HuH-7.5 (cell line): ENCODE data around the gene GRAMD1B.
A peak's percentile ranks its signal among the peaks of the same experiment; 100 is the strongest.
"Not testable (repeated sequence)": the region's sequence is repeated elsewhere in the genome, so short reads cannot be mapped to it uniquely, and the experiment has no call there.

Experiments
- DNase-seq: peaks from one replicate; pipeline ENCODE4 v3.0.0; 2011; ENCODE audit warnings: low spot score

The GRAMD1B gene

DNA sequence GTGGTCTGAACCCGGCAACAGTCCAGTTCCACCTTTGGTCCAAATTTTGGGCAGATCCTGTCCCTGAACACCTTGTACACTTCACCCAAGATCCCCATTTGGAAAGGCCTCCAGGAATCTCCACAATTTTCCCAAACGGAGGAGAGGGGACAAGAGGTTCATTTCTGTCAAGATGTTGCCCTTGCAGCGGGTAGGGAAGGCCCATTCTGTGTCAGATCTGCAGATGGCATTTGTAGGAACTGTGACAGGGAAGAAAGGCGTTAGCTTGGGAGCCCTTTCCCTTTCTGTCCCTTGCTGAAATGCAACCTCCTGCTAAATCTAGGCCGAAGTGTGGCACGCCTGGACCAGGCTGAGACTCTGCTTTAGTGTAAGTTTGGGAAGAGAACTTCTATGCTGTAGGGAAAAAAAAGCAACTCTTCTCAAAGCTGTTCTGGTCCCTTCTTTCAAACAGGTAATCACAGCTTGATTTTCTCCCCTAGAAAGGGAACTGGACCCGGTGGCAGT lies 138.3 kb downstream of the GRAMD1B start:
- no peak for DNase-seq

DNA sequence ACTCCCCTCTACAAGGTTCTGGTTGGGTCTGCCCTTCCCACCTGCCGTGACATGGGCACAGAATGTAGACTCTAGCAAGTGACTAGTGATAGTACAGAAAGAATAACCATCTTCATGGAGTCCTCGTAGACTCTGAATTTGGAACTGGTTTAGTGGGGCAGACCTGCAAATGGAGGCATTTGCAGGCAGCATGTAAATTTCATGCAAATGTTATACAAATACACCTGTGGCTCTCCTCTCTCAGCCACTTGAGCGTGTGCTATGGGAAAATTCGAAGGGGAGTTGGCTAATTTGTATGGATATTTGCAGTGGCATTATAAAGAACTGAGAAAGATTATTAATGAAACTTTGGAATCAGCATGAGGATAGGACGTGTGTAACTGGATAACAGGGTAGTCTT lies 139.3 kb downstream of the GRAMD1B start:
- no peak for DNase-seq

DNA sequence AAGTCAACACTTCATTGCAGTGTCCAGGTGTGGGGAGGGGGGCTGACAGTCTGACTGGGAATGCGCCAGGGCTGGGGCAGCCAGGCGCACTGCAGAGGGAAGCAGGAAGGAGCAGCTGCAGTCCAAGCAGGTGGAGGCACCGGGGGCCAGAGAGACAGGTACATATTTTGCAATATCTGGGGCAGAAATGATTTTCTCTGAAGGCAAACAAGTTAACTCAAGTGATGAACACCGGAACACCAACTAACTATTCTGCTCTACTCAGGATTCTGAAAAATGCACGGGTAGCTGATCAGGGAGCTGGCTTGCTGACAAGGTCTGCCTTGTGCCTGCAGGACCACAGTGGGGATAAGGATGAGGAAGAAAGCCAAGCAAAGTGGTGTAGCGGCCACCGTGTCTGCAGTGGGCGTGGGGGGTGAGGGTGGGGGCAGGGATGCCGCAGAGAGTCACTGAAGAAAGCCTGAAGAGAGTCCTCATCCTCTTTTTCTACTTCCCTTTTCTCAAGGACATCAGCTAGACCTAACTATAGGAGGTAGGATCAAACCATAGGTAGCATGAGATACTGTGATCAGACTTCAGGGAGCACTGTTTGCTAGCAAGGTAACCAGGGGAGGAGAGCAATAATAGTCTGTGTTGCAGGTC lies 141.0 kb downstream of the GRAMD1B start:
- no peak for DNase-seq

DNA sequence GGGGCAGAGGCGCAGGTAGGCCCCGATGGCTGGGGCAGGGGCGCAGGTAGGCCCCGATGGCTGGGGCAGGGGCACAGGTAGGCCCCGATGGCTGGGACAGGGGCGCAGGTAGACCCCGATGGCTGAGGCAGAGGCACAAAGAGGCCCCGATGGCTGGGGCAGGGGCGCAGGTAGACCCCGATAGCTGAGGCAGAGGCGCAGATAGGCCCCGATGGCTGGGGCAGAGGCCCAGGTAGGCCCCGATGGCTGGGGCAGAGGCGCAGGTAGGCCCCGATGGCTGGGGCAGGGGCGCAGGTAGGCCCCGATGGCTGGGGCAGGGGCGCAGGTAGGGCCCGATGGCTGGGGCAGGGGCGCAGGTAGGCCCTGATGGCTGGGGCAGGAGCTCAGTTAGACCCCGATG lies 142.7 kb downstream of the GRAMD1B start:
- DNase-seq, result not testable (repeated sequence)

DNA sequence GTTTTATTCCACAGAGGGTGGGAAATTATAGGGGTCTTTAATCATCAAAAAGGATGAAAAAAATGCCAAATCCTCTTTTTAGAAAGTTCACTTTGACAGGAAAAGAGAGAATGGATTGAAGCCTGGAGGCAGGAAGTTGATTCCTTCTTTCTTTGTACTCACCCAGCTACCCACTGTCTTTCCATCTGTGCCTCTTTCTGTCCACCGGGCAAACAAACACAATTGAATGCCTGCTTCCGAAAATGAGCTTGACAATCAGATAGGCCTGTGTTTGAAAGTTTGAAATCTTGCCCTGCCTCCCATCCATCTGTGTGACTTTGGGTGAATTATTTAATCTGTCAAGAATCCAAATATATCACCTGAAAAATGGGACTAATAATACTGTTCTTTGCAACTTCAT lies 143.2 kb downstream of the GRAMD1B start:
- no peak for DNase-seq

DNA sequence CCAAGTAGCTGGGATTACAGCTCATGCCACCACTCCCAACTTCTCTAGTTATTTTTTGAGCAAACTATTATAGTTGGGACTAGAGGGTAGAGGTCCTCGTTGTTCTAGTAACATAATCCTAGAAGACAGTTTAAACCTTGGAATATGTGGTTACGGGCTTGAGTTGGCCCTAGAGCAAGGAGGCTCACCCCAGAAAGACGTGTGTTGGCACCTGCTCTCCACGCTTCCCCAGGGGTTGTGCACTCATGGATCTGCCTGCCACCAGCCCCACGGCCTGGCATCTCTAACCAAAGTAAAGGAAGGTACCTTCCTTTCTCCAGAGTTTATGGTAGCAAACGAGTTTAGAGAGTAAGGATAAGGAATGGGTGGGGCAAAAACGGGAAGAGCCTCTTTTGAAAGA lies 145.4 kb downstream of the GRAMD1B start:
- DNase-seq, result no peak

DNA sequence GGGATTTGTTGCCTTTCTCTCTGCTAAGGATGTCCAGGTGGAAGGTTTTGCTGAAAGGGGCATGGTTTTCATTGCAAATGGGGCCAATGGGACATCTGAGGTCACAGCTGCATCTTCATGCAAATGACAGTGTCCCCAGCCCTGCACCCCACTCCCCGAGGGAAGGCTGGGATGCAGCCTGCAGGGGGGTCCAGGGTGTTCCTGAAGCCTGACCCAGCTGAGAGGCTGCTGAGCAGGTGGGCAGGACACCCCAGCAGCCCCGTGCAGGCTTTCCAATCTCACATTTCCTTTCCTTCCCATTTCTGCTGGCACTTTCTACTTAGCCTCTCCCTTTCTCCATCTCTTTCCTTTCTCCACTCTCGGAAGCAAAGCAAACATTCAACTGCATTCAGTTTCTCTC lies 146.0 kb downstream of the GRAMD1B start:
- DNase-seq, result no peak

DNA sequence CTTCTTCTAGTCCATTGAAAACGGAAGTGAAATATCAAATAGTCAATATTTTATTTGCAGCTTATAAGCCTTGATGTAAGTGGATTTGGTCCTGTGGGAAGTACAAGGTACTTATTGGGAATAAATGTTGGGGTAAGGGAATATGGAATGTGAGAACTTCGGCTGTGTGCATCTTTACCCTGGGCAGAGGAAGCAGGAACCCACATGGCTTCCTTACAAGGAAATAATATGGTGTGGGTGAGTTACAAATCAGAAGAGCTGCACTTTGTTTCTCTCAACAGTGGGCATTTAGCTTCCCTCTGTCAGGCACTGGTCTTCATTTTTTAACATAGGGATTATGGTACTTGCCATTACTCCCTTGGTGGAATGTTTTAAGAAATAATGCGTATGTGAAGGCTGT lies 146.4 kb downstream of the GRAMD1B start:
- no peak for DNase-seq

DNA sequence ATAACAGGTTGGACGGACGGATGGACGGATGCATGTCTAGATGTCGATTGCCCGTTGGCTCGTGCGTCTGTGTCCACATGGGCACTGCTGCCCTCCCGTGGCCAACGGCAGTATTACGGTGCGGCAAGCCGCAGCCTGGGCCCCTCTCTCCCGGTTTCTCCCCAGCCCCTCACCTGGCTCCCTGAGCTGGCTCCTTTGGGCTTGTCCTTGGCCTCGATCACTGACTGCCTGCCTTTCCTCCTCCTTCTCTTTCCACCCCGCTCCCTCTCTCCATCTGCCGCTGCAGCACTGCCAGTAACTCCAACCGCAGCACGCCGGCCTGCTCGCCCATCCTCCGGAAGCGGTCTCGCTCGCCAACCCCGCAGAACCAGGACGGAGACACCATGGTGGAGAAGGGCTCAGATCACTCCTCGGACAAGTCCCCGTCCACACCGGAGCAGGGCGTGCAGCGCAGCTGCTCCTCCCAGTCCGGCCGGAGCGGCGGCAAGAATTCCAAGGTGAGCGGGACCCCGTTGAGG lies 147.1 kb downstream of the GRAMD1B start:
- DNase-seq, result peak; percentile 68

DNA sequence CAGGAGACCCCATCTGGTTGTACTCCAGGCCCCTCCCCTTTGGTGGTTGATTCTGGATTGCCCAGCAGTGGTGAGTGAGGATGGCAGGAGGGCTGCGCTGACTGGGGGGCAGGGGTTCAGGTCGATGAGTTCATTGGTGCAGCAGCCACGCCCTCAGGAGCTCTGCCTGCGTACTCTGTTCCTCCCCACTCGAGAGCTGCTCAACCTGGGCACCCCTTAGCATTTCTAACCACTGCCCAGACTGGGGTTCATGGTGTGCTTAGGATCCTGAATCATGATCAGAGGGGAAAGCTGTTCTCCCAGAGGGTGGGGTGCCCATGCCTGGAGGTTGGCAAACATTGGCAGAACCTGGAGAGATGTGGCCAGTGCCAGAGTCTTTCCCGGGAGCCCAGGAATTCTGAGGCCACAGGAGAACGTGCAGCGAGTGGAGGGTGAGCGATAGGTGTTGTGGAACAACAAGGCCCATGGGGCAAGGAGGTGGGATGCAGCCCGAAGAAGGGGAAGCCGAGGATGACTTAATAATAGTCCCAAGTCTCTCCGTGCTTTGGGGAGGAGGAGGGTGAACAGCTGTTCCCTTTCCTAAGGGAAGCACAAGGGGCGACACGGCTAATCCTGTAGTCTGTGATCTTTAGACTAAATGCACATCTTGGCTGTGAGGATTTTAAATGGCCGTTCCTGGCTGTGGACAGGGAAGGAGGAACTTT lies 148.9 kb downstream of the GRAMD1B start:
- no peak for DNase-seq

DNA sequence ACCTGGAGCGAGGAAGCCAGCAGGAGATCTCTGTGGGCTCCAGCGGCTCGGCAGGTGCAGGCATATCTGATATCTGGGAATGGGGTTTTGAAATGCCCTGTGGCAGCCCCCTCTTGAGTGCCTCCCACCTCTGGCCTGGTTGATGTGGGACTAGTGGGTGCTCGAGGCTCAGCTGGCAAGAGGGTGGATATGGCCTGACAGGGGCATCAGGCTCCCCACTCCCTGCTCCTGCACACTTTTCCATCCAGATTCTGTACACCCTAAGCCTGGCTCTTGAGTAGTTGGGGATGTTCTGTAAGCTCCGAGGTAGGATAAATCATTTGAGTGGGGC lies 149.4 kb downstream of the GRAMD1B start:
- DNase-seq, result no peak

DNA sequence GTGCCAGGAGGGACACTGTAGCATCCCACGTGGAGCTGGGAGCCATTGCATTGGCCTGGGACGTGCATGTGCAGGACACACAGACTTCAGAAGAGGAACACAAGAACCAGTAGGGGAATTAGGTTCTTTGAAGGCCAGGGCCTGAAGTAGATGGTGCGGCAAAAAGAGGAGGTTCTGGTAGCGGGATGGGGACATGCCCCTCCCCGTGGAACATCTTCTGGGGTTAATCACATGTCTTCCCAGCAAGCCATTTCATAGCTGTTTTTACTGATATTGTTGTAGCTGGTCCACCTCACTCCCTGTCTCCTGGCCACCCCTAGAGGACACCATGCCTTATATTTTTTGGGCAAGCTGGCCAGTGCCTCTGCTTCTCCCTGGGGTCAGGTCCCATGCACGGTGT lies 150.1 kb downstream of the GRAMD1B start:
- DNase-seq, result no peak

DNA sequence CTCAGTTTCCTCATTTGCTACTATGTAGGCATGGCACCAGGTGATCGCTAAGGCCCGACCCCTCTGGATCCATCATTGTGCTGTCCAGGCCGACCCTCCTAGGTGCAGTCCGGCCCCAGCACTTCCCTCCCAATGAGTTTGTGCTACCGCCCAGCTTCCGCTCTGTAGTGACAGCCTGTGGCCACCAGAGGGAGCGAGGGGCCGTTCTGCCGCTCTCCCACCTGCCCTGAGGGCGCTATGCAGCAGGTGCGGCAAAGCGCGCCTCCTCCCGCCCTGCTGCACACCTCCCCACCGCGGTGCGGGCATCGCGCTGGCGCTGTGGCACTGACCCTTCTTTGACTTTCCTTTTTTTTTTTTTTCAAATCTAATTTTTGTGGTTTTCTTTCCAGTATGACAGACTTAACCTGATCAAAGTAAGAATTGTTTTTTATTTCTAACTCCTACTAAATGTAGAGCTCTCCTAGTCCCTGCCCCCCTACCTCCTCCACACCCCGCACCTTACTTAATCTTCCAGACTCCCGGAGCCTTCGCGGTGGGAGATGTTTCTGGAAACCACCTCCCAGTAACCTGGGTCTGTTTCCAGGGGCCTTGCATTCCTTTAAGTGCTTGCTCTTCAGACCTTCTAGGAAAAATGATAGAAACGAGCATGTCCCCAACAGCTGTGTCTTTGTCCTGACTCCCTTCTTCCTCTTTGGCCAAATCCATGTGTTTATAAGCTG lies 150.6 kb downstream of the GRAMD1B start:
- DNase-seq, result peak; percentile 75

DNA sequence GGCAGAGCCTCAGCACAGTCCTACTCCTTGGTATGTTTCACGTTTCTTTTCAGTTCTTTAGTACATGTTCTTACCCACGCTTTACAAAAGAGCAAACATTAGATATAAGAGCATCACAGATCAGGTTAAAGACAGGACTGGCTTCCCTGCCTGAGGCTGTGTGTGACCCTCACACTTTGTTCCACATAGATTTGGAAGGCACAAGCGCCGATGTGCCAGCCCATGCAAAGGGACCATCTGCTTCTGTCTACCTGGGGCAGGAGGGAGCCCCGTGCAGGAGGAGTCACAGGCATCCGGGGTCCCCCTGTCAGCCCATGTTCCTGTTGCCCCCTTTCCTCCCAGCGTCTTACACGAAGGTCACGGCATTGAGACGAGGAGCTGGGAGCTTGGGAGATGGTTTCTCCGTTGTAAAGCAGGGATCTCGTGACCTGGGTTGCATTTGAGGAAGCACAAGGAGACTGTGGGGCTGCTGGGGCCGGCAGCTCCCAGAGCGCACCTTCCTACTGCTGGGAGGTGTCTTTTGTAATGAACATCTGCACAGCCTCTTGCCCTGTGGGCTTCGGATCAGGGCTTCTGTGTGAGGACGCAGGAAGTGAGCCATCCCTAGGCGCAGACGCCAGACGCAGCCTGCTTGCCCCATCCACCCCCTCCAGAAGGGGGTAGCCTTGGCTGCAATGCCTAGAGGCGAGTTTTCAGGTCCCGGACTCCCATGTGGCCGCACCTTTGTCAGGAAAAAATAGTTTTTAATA lies 151.8 kb downstream of the GRAMD1B start:
- no peak for DNase-seq

DNA sequence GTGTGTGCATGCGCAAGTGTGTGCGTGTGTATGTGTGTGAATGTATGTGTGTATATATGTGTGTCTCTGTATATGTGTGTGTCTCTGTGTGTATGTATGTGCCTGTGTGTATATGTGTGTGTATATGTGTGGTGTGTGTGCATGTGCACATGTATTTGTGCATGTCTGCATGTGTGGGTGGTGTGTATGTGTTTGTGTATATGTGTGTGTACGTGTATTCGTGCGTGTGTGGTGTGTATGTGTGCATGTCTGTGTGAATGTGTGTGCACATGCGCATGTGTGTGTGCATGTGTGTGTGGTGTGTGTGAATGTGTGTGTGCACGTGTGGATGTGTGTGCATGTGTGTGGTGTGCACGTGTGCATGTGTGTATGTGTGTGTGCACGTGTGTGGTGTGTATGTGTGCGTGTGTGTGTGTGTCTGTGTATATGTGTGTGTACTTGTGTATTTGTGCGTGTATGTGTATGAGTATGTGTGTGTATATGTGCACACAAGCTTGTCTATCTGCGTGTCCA lies 153.0 kb downstream of the GRAMD1B start:
- DNase-seq, result no peak

DNA sequence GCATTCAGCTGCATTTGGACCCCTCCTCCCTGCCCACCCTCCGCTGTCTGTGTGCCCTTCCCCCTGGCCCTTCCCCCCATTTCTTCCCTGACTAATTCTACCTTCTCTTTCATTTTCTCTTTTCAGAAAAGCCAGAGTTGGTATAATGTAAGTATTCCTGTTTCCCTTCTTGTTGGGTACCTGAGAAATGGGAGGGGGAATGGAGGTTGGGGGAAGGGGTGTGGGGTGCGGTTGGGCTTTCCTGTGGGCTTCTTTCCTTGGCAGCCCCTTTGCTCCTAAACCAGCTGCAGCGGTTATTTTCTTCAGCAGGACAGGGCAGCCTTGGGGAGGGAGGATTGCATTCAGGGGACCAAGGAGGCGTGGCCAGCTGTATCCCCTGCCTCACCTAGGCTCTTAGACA lies 154.1 kb downstream of the GRAMD1B start:
- no peak for DNase-seq

DNA sequence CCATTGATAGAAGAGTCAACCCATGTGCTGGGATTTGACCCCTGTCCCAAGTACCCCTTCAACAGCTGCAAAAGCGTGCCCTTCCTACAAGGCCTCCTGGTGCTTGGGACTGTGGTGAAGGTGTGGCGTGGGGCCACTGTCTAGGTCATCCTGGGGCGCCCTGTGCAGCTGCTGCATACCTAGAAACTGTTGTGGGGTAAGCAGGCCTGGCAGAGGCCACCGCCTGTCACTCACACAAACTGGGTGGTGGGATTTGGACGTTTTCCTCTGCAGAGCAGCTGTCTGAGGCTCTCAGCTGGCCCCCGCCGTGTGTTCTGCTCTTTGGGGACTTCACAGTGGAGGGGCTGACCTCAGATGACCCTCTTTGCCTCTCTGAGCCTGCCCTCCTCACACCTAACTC lies 154.7 kb downstream of the GRAMD1B start:
- DNase-seq, result no peak

DNA sequence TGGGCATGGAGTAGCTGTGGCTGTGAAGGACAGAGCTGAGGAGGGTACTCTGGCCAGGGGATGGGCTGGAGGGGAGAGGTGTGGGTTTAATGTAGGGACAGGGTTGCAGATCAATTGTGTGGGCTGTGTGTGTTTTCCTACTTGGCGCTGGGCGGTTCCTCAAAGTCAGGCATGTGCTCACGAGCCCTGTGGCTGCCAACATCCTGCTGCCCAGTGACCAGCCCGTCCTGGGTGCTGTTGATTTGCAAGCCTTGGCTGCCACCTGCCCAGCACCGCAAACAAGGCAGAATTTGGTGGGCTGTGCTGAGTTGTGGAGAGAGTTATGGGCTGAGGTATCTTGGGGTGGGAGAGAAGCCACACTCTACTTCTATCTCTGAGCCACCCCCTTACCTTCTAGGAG lies 155.1 kb downstream of the GRAMD1B start:
- no peak for DNase-seq

DNA sequence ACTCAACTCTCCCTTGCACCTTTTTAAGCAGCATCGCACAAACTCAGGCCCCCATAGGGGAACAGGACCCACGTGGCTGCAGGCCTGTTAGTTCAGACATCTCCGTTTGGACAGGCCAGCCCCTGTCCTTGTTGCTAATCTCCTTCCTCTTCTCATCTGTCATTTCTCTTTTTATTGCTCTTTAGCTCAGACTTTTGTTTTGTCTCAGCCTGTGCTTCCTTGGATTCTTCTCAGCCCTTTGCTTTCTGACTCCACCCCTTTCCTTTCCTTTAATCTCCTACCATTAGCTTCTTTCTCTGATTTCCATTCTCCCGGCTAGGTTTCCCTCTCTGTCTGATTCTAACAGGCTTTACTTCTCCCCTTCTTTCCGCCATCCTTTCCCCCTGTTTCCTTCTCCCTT lies 155.6 kb downstream of the GRAMD1B start:
- DNase-seq, result no peak

DNA sequence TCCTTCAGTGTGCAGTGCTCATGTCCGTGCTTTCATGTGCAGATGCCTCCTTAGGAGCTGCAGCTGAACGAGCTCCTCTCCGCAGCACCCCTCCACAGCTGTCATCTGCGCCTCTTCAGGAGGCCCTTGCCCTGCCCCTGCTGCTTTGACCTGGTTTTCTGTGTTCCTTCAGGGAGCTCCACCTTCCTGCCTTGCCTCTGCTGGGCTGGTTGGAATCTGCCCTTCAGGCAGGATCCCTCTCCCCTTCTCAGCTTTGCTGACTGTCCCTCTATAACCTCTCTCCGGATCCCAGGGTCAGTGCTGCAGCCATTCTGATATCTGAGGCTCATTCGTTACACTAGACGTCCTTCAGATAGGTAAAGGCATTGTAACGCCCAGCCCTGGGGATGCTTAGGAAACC lies 156.5 kb downstream of the GRAMD1B start:
- no peak for DNase-seq

DNA sequence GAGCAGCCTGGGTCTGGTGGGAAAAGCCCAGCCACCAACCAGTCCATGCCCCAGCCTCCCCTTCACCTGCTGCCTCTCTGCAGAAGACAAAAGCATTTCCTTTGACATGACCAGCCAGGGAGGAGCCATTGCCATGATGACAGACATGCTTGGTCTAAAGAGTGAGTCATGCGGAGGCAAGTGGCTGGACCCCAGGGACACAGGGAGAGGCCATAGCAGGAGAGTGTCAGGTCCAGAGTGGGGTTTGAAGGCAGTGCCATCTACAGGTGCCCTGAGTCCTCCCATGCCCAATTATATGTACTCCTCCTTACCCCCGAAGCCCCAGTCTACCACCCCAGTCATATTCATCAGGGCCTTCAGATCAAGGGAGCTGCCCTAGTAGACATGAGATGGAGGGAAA lies 157.0 kb downstream of the GRAMD1B start:
- no peak for DNase-seq

DNA sequence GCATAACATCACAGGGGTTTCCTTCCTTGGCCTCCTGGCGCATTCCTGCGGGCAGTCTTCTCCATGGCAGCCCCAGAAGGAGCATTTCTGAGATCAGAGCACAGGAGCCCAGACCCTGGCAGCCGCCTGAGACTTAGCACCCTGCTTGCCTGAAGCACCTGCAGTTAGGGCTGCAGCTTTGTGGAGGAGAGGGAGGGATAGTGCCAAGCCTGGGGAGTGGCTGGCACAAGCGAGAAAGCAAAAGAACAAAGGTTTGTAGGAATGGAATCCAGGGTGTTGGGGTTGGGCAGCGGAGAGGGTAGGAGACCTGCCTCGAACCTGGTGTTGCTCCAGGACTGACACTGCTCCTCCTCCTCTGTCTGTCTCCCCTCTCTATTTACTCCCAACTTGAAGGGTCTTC lies 157.5 kb downstream of the GRAMD1B start:
- DNase-seq, result no peak
